C1 segment of cervical spinal cord (tissue), 14 donors: Measurements from ENCODE around the gene PAPOLB.

Source experiments
- DNase-seq, 14 donors: peaks; one replicate each; lab custom pipeline; 2025; lab: John Stamatoyannopoulos, UW

PAPOLB gene

GRCh38 chr7:4825081-4825480 lies 36.7 kb downstream of the PAPOLB start:
- DNase-seq = no peak

- DNase-seq = peak in 5 of 14 donors; percentile 5 to 38 (median 15)
Measured at GRCh38 chr7:4824120-4824775, 37.6 kb downstream of the PAPOLB start.

- DNase-seq = peak in 1 of 14 donors; percentile 71
Measured at GRCh38 chr7:4823441-4824119, 38.2 kb downstream of the PAPOLB start.

GRCh38 chr7:4822677-4823076 lies 39.2 kb downstream of the PAPOLB start:
- no peak for DNase-seq

- no peak for DNase-seq
Measured at GRCh38 chr7:4820967-4821471, 40.8 kb downstream of the PAPOLB start.

- no peak for DNase-seq
Measured at GRCh38 chr7:4820405-4820966, 41.3 kb downstream of the PAPOLB start.

GRCh38 chr7:4819560-4820404 lies 42.0 kb downstream of the PAPOLB start:
- no peak for DNase-seq

GRCh38 chr7:4818000-4818794 lies 43.6 kb downstream of the PAPOLB start:
- no peak for DNase-seq

- DNase-seq = no peak
Measured at GRCh38 chr7:4817178-4817901, 44.5 kb downstream of the PAPOLB start.

GRCh38 chr7:4816419-4817080 lies 45.3 kb downstream of the PAPOLB start:
- no peak for DNase-seq

GRCh38 chr7:4815609-4816418 lies 46.0 kb downstream of the PAPOLB start:
- no peak for DNase-seq

GRCh38 chr7:4815121-4815520 lies 46.7 kb downstream of the PAPOLB start:
- no peak for DNase-seq

- no peak for DNase-seq
Measured at GRCh38 chr7:4814433-4814832, 47.4 kb downstream of the PAPOLB start.

GRCh38 chr7:4809666-4810065 lies 52.2 kb downstream of the PAPOLB start:
- no peak for DNase-seq

- peak in 6 of 14 donors; percentile 11 to 61 (median 40) for DNase-seq
Measured at GRCh38 chr7:4809091-4809591, 52.7 kb downstream of the PAPOLB start.

- no peak for DNase-seq
Measured at GRCh38 chr7:4808565-4808964, 53.3 kb downstream of the PAPOLB start.

- no peak for DNase-seq
Measured at GRCh38 chr7:4808026-4808425, 53.8 kb downstream of the PAPOLB start.
